Measurements from ENCODE around the gene PRSS27.

The PRSS27 gene

GRCh38 chr16:2720064-2720457 lies at the start of gene PRSS27:
Gene PRSS27 (minus strand): TSS chr16:2720224. CDS start chr16:2720160, 64 bp downstream.
- no peak for DNase-seq

GRCh38 chr16:2769675-2770056 lies 49.6 kb upstream of the PRSS27 start:
- DNase-seq = no peak

- no peak for DNase-seq
Measured at GRCh38 chr16:2769100-2769529, 49.1 kb upstream of the PRSS27 start.

- DNase-seq = no peak
Measured at GRCh38 chr16:2768403-2769089, 48.5 kb upstream of the PRSS27 start.

GRCh38 chr16:2767891-2768290 lies 47.9 kb upstream of the PRSS27 start:
- no peak for DNase-seq

- DNase-seq = no peak
Measured at GRCh38 chr16:2767140-2767731, 47.2 kb upstream of the PRSS27 start.

- DNase-seq = no peak
Measured at GRCh38 chr16:2766430-2767139, 46.6 kb upstream of the PRSS27 start.

GRCh38 chr16:2765462-2766404 lies 45.7 kb upstream of the PRSS27 start:
- no peak for DNase-seq

- no peak for DNase-seq
Measured at GRCh38 chr16:2764718-2765117, 44.7 kb upstream of the PRSS27 start.

GRCh38 chr16:2763173-2763572 lies 43.1 kb upstream of the PRSS27 start:
- no peak for DNase-seq

GRCh38 chr16:2762711-2763110 lies 42.7 kb upstream of the PRSS27 start:
- DNase-seq = no peak

- DNase-seq = no peak
Measured at GRCh38 chr16:2761886-2762583, 42.0 kb upstream of the PRSS27 start.

- no peak for DNase-seq
Measured at GRCh38 chr16:2761472-2761871, 41.4 kb upstream of the PRSS27 start.

GRCh38 chr16:2757344-2757743 lies 37.3 kb upstream of the PRSS27 start:
- no peak for DNase-seq

GRCh38 chr16:2756288-2757015 lies 36.4 kb upstream of the PRSS27 start:
- DNase-seq = no peak

- DNase-seq = no peak
Measured at GRCh38 chr16:2755158-2755557, 35.1 kb upstream of the PRSS27 start.

GRCh38 chr16:2753733-2754020 lies 33.7 kb upstream of the PRSS27 start:
- no peak for DNase-seq

GRCh38 chr16:2752850-2753732 lies 33.1 kb upstream of the PRSS27 start:
- DNase-seq = no peak

- peak; percentile 98 for DNase-seq
Measured at GRCh38 chr16:2752035-2752849, 32.2 kb upstream of the PRSS27 start, which contains the start of gene SRRM2. Gene SRRM2 (plus strand): TSS chr16:2752638. CDS start chr16:2756365, 3,727 bp downstream.

- no peak for DNase-seq
Measured at GRCh38 chr16:2751577-2752034, 31.6 kb upstream of the PRSS27 start.

Data from activated effector memory CD4-positive, alpha-beta T cell treated with anti-CD3 and anti-CD28 coated beads, Interleukin-2, amount 50 U/mL, for 16 hours (primary cell).